HepG2 (cell line): ENCODE measurements around the gene CAMKK1. TPM values are rescaled to one million over a fixed set of nuclear protein-coding genes. Genes with fewer than 3 reads are reported as not detected.
A peak's percentile ranks its signal among the peaks of the same experiment; 100 is the strongest.

Experiments
- BRF2 ChIP-seq: sonication (generic); formaldehyde crosslinking; IDR thresholded peaks from 2 replicates; pipeline ENCODE4 v1.8.1; 2022; ENCODE audit warnings: mild to moderate bottlenecking, missing genetic modification reagents
- KDM1A ChIP-seq: IDR thresholded peaks from 2 replicates; pipeline ENCODE4 v1.6.1; 2016; ENCODE audit warnings: missing compliant biosample characterization
- LRRFIP1 ChIP-seq: sonication (generic); formaldehyde crosslinking; conservative IDR thresholded peaks from 2 replicates; pipeline ENCODE4 v1.4.0; 2020; ENCODE audit warnings: missing genetic modification reagents
- PCBP2 ChIP-seq: fragments of 200-400 bp; formaldehyde crosslinking; optimal IDR thresholded peaks from 2 replicates; pipeline ENCODE3; 2018; ENCODE audit warnings: low read length, low read depth; ENCODE audit not compliant: poor library complexity, severe bottlenecking
- RBAK ChIP-seq: sonication (generic); formaldehyde crosslinking; IDR thresholded peaks from 2 replicates; pipeline ENCODE4 v1.5.1; 2020; ENCODE audit warnings: mild to moderate bottlenecking, missing genetic modification reagents
- RCOR2 ChIP-seq: IDR thresholded peaks from 2 replicates; pipeline ENCODE4 v1.6.1; 2016; ENCODE audit warnings: missing biosample characterization, missing genetic modification reagents
- SNRNP70 ChIP-seq: fragments of 200-400 bp; formaldehyde crosslinking; IDR thresholded peaks from 2 replicates; pipeline ENCODE4 v1.6.1; 2017; ENCODE audit warnings: mild to moderate bottlenecking, low read depth, low read length, moderate library complexity
- SRSF4 ChIP-seq: fragments of 200-400 bp; formaldehyde crosslinking; IDR thresholded peaks from one replicate; pipeline ENCODE4 v1.6.1; 2018; ENCODE audit warnings: mild to moderate bottlenecking, low read depth, low read length, moderate library complexity; ENCODE audit not compliant: poor library complexity, severe bottlenecking
- ZNF256 ChIP-seq: sonication (generic); formaldehyde crosslinking; conservative IDR thresholded peaks from 2 replicates; pipeline ENCODE4 v1.4.0; 2020; ENCODE audit warnings: missing genetic modification reagents
- ZNF329 ChIP-seq: sonication (generic); formaldehyde crosslinking; IDR thresholded peaks from 2 replicates; pipeline ENCODE4 v1.9.0; 2021; ENCODE audit warnings: low read depth, mild to moderate bottlenecking, missing genetic modification reagents
- ZNF496 ChIP-seq: sonication (generic); formaldehyde crosslinking; IDR thresholded peaks from 2 replicates; pipeline ENCODE4 v1.8.1; 2023; ENCODE audit warnings: mild to moderate bottlenecking, moderate library complexity, missing genetic modification reagents; ENCODE audit not compliant: insufficient replicate concordance
- ZNF616 ChIP-seq: sonication (generic); formaldehyde crosslinking; IDR thresholded peaks from 2 replicates; pipeline ENCODE4 v1.5.0; 2020; ENCODE audit warnings: low read depth, mild to moderate bottlenecking, missing genetic modification reagents
- ZNF652 ChIP-seq: IDR thresholded peaks from 2 replicates; pipeline ENCODE4 v1.6.1; 2016; ENCODE audit warnings: low read depth, borderline replicate concordance
- ZNF672 ChIP-seq: sonication (generic); formaldehyde crosslinking; IDR thresholded peaks from 2 replicates; pipeline ENCODE4 v1.8.1; 2022; ENCODE audit warnings: missing genetic modification reagents
- ZNF691 ChIP-seq: sonication (generic); formaldehyde crosslinking; IDR thresholded peaks from 2 replicates; pipeline ENCODE4 v1.4.0; 2020; ENCODE audit warnings: missing genetic modification reagents, low read depth, mild to moderate bottlenecking, borderline replicate concordance
- ZNF772 ChIP-seq: sonication (generic); formaldehyde crosslinking; IDR thresholded peaks from 2 replicates; pipeline ENCODE4 v1.5.0; 2020; ENCODE audit warnings: mild to moderate bottlenecking, missing genetic modification reagents
- ZNF850 ChIP-seq: sonication (generic); formaldehyde crosslinking; conservative IDR thresholded peaks from 2 replicates; pipeline ENCODE4 v1.9.0; 2021; ENCODE audit warnings: mild to moderate bottlenecking, missing genetic modification reagents
- polyA plus RNA-seq, 8 experiments: library from polyadenylated mRNA; depleted of rRNA in 3 of 8; stranded (reverse) in 7 of 8; unstranded in 1 of 8; fragments of >200 nt; fragmentation: Illumina TruSeq in 4 of 8; extraction: Trizol in 4 of 8; gene quantifications; 2 replicates each; pipeline versions ENCODE4 v1.2.1 to v1.2.3, GENCODE V29; 2011 to 2016; ENCODE audit warnings: low read depth in 4 of 8, missing spikeins in 1 of 8, mixed read lengths in 1 of 8; ENCODE audit not compliant: insufficient read depth in 1 of 8
- total RNA-seq, 5 experiments: library from RNA; depleted of rRNA; stranded (reverse); fragments of >200 nt; fragmentation: Illumina TruSeq; extraction: Trizol; gene quantifications; 2 replicates each; pipeline ENCODE4 v1.2.3, GENCODE V29; 2016; ENCODE audit warnings: low read depth in 1 of 5
- TF ChIP-seq, protein P1 (sequence below): sonication (generic); formaldehyde crosslinking; IDR thresholded peaks from 2 replicates; pipeline ENCODE4 v1.9.0; 2021; ENCODE audit warnings: missing genetic modification reagents, borderline replicate concordance
- TF ChIP-seq, protein P2 (sequence below): sonication (generic); formaldehyde crosslinking; IDR thresholded peaks from 2 replicates; pipeline ENCODE4 v1.4.0; 2020; ENCODE audit warnings: mild to moderate bottlenecking, missing genetic modification reagents

CAMKK1 gene
- total and polyA plus RNA-seq, 2 of the 13 experiments (the other 11 are each of a cell fraction or from before 2014, with no cell fraction given): 1.5 to 1.6 TPM

DNA sequence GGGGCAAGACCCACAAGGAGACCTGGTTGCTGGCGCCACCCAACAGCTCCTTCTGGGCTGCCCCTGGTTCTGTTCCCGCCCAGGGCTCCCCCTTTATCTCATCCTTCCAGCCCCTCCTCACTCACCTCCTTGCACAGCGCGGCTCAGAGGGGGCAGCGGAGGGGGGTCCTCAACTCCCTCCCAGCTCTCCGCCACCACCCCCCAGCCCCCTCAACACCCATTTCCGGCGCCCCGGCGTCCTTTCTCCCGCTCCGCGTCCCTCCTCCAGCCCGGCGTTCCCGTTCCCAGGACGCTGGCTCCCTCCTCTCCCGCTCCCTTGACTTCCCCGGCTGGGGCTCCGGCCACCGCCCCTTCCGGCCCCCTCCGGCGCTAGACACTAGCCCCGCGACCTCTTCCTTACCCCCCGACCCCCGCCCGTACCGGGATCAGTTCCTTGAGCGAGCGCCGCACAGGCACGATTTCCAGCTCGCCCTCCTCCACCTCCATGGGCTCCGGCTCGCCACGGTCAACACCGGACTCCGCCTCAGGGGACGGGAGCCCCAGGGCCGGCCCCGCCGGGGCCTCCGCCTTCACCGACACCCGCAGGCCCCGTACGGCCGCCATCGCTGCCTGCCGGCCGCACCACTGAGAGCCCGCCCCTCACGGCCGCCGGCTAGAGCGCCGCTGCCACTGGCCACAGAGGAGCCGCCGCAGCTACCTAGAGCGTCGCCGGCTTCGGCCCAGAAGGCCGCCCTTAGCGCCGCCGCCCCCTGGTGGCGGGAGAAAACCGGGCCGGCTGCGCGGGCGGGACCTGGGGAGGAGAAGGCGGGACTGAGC, 47.0 kb downstream of the CAMKK1 start, which contains the start of gene NCBP3 (continued):
- TF ChIP-seq ZNF672 (CRISPR knock-in tag) (no peak), ZNF616 (CRISPR knock-in tag) (no peak), ZNF691 (peak; percentile 85; the same call in 1 of the 2 replicates), KDM1A (CRISPR knock-in tag) (no peak), BRF2 (no peak), ZNF850 (CRISPR knock-in tag) (no peak), ZNF772 (peak; percentile 72; the same call in 1 of the 2 replicates), ZNF256 (CRISPR knock-in tag) (no peak), ZNF652 (CRISPR knock-in tag) (no peak), SNRNP70 (no peak), ZNF496 (CRISPR knock-in tag) (no peak), RCOR2 (no peak), SRSF4 (no peak), ZNF329 (CRISPR knock-in tag) (peak; percentile 67; the same call in 1 of the 2 replicates), RBAK (CRISPR knock-in tag) (no peak), LRRFIP1 (CRISPR knock-in tag) (no peak), PCBP2 (no peak)
- TF ChIP-seq, protein P1, sequence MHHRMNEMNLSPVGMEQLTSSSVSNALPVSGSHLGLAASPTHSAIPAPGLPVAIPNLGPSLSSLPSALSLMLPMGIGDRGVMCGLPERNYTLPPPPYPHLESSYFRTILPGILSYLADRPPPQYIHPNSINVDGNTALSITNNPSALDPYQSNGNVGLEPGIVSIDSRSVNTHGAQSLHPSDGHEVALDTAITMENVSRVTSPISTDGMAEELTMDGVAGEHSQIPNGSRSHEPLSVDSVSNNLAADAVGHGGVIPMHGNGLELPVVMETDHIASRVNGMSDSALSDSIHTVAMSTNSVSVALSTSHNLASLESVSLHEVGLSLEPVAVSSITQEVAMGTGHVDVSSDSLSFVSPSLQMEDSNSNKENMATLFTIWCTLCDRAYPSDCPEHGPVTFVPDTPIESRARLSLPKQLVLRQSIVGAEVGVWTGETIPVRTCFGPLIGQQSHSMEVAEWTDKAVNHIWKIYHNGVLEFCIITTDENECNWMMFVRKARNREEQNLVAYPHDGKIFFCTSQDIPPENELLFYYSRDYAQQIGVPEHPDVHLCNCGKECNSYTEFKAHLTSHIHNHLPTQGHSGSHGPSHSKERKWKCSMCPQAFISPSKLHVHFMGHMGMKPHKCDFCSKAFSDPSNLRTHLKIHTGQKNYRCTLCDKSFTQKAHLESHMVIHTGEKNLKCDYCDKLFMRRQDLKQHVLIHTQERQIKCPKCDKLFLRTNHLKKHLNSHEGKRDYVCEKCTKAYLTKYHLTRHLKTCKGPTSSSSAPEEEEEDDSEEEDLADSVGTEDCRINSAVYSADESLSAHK: no peak
- TF ChIP-seq, protein P2, sequence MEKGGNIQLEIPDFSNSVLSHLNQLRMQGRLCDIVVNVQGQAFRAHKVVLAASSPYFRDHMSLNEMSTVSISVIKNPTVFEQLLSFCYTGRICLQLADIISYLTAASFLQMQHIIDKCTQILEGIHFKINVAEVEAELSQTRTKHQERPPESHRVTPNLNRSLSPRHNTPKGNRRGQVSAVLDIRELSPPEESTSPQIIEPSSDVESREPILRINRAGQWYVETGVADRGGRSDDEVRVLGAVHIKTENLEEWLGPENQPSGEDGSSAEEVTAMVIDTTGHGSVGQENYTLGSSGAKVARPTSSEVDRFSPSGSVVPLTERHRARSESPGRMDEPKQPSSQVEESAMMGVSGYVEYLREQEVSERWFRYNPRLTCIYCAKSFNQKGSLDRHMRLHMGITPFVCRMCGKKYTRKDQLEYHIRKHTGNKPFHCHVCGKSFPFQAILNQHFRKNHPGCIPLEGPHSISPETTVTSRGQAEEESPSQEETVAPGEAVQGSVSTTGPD (CRISPR knock-in tag): no peak
